MCF 10A (cell line): ENCODE data around the gene PRR20G. TPM values are rescaled to one million over a fixed set of nuclear protein-coding genes. Genes with fewer than 3 reads are reported as not detected.

ENCODE experiments used
- BruUV-seq: library from RNA; stranded (reverse); fragments of 400-500 nt; replicated peaks from 2 replicates; lab custom pipeline; 2021; lab: Mats Ljungman, UMichigan
- CTCF ChIA-PET: fragments of 300-600 bp; sonication (Branson Sonifier 250); formaldehyde crosslinking; extraction: SDS; loops from one replicate; lab custom pipeline; 2021; ENCODE audit warnings: antibody characterized with exemption, inconsistent platforms; lab: Yijun Ruan, JAX
- POLR2A ChIA-PET: fragments of 300-600, 350-650 bp; sonication (Branson Sonifier 250); formaldehyde crosslinking; extraction: SDS; loops from one replicate; lab custom pipeline; 2020; ENCODE audit warnings: antibody characterized with exemption, inconsistent platforms; lab: Yijun Ruan, JAX
- DNase-seq: peaks from one replicate; pipeline ENCODE4 v3.0.0-alpha.2; 2018; ENCODE audit not compliant: unreplicated experiment
- H3K27ac Mint-ChIP-seq: one replicate; pipeline ENCODE4 v1.8.0; 2022; ENCODE audit warnings: mild to moderate bottlenecking, low read depth, mixed read lengths; ENCODE audit not compliant: unreplicated experiment
- H3K27me3 Mint-ChIP-seq: one replicate; pipeline ENCODE4 v1.8.0; 2022; ENCODE audit warnings: mixed read lengths; ENCODE audit not compliant: insufficient read depth, unreplicated experiment
- H3K36me3 Mint-ChIP-seq: one replicate; pipeline ENCODE4 v1.8.0; 2022; ENCODE audit warnings: mild to moderate bottlenecking, moderate library complexity, mixed read lengths; ENCODE audit not compliant: insufficient read depth, unreplicated experiment
- H3K4me1 Mint-ChIP-seq: one replicate; pipeline ENCODE4 v1.8.0; 2022; ENCODE audit warnings: mixed read lengths; ENCODE audit not compliant: insufficient read depth, unreplicated experiment
- H3K4me3 Mint-ChIP-seq: one replicate; pipeline ENCODE4 v1.8.0; 2022; ENCODE audit warnings: mild to moderate bottlenecking, moderate library complexity, mixed read lengths; ENCODE audit not compliant: unreplicated experiment
- H3K9me3 Mint-ChIP-seq: one replicate; pipeline ENCODE4 v1.8.0; 2022; ENCODE audit warnings: mixed read lengths; ENCODE audit not compliant: unreplicated experiment
- CTCF ChIP-seq: fragments of 200-600 bp; IDR thresholded peaks from one replicate; pipeline ENCODE4 v1.8.0; 2022; ENCODE audit warnings: antibody characterized with exemption, mild to moderate bottlenecking; ENCODE audit not compliant: unreplicated experiment
- intact Hi-C: fragments of 100-400 bp; cut with micrococcal nuclease; formaldehyde crosslinking; loops from 2 replicates; pipeline ENCODE4 v1.14.1; 2022
- total RNA-seq: library from RNA; stranded (reverse); gene quantifications from 2 replicates; pipeline ENCODE4 v1.2.3, GENCODE V29; 2022

Gene PRR20G
- total RNA-seq, 1 experiment from 2014 or later = not detected

DNA sequence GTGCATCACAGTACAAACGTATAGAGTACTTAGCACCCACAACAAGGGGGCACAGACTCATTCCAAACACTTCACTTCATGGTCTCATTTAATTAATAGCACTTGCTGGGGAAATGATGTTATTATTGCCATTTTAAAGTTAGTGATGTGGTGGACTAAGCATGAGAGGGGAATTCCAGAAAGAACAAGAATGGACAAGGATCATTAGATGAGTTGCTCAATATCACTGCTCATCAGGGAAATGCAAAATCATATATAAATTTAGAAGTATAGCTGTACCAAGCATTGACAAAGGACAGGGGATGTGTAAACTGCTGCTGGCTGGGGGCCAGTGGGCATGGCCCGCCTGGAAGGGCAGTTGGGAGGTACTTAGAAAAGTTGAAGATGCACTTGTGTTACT lies 14.6 kb downstream of the PRR20G start:
- ChIA-PET POLR2A (interaction anchor here (0.9 kb wide), 1 partner anchor 31 kb away, joined by 4 read pairs; no protein-coding TSS in a partner anchor), CTCF (no interaction called here)
- H3K4me1 Mint-ChIP-seq = peaks cover 32% of the 10 kb centered on the region
- intact Hi-C loops = no loop called here
- H3K9me3 Mint-ChIP-seq = no peaks in the 10 kb centered on the region
- TF ChIP-seq CTCF = no peak
- no peaks in the 10 kb centered on the region for H3K36me3 Mint-ChIP-seq
- no peak overlapping the region for H3K4me3 Mint-ChIP-seq
- peak; percentile 46 for DNase-seq
- peak overlapping the region; percentile 14 for H3K27ac Mint-ChIP-seq
- no TSS peak for BruUV-seq
- no peaks in the 10 kb centered on the region for H3K27me3 Mint-ChIP-seq

DNA sequence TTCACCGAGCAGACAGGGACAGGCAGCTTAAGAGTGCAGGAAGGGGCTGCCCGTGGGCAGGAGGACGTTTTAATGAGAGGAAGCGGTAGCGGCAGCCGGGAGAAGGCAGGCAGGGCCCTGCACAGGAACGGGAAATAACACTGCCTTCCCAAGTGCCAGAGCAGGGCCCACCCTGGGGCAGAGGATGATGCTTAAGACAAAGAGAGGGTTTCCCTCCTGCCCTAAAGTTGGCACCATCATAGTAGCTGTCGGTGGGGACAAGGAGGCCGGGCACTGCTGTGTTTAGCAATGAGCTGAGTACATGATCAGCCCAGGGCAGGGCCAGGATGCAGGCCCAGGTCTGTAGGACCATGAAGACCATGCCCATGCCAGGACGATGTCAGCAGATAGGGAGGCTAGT lies 21.7 kb downstream of the PRR20G start:
- H3K4me1 Mint-ChIP-seq = peaks cover 12% of the 10 kb centered on the region
- no peaks in the 10 kb centered on the region for H3K27me3 Mint-ChIP-seq
- no peaks in the 10 kb centered on the region for H3K9me3 Mint-ChIP-seq
- no TSS peak for BruUV-seq
- H3K27ac Mint-ChIP-seq = no peak overlapping the region
- CTCF ChIA-PET = interaction anchor here (0.6 kb wide), 1 partner anchor 594 kb away, joined by 3 read pairs; no protein-coding TSS in a partner anchor
- DNase-seq = no peak
- TF ChIP-seq CTCF = no peak
- no peaks in the 10 kb centered on the region for H3K36me3 Mint-ChIP-seq
- POLR2A ChIA-PET = interaction anchor here (0.7 kb wide), 1 partner anchor 16 kb away, joined by 3 read pairs; no protein-coding TSS in a partner anchor
- no peak overlapping the region for H3K4me3 Mint-ChIP-seq
- intact Hi-C loops = no loop called here

DNA sequence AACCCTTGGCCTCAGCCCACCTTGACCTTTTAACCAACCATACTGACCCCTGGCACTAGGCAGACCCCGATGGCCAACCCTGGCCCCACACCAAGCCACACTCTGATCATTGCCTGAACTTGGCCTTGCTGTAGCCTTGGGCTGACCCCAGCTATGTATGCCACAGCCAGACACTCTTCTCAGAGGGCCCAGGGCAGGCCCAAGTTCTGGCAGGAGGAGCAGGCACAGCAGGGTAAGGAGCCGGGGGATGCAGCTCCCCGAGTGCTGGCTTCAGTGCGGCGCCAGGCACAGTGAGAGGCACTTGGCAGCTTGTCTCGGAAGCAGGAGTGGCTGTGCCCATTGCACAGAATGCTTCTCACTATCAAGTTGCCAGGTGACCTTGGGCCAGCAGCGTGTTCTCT lies 22.3 kb downstream of the PRR20G start:
- CTCF ChIA-PET = interaction anchor here (0.6 kb wide), 1 partner anchor 593 kb away, joined by 3 read pairs; no protein-coding TSS in a partner anchor
- intact Hi-C loops = no loop called here
- no peak overlapping the region for H3K4me3 Mint-ChIP-seq
- no TSS peak for BruUV-seq
- POLR2A ChIA-PET = interaction anchor here (0.7 kb wide), 1 partner anchor 15 kb away, joined by 3 read pairs; no protein-coding TSS in a partner anchor
- no peaks in the 10 kb centered on the region for H3K36me3 Mint-ChIP-seq
- H3K27ac Mint-ChIP-seq = no peak overlapping the region
- DNase-seq = no peak
- no peaks in the 10 kb centered on the region for H3K9me3 Mint-ChIP-seq
- no peak for TF ChIP-seq CTCF
- no peaks in the 10 kb centered on the region for H3K27me3 Mint-ChIP-seq
- peaks cover 12% of the 10 kb centered on the region for H3K4me1 Mint-ChIP-seq

- no peak for DNase-seq
- Mint-ChIP-seq H3K4me1 (peaks cover 12% of the 10 kb centered on the region), H3K9me3 (no peaks in the 10 kb centered on the region), H3K4me3 (no peak overlapping the region), H3K36me3 (no peaks in the 10 kb centered on the region), H3K27me3 (no peaks in the 10 kb centered on the region), H3K27ac (peak overlapping the region; percentile 1)
- TF ChIP-seq CTCF = no peak
- ChIA-PET CTCF (interaction anchor here (0.6 to 1.1 kb wide), 2 partner anchors 11 to 587 kb away, joined by 3 to 5 read pairs; no protein-coding TSS in a partner anchor), POLR2A (interaction anchor here (0.6 to 0.7 kb wide), 2 partner anchors 10 to 41 kb away, joined by 4 read pairs; no protein-coding TSS in a partner anchor)
- no TSS peak for BruUV-seq
- intact Hi-C loops = no loop called here
Measured at GRCh38 chr3:127264794-127265514, 22.9 kb downstream of the PRR20G start.
